NCI-H2107 (cell line): ENCODE data around the gene LANCL2.

Source experiments
- DNase-seq: peaks from one replicate; lab custom pipeline; 2025; lab: John Stamatoyannopoulos, UW

LANCL2 gene

DNA sequence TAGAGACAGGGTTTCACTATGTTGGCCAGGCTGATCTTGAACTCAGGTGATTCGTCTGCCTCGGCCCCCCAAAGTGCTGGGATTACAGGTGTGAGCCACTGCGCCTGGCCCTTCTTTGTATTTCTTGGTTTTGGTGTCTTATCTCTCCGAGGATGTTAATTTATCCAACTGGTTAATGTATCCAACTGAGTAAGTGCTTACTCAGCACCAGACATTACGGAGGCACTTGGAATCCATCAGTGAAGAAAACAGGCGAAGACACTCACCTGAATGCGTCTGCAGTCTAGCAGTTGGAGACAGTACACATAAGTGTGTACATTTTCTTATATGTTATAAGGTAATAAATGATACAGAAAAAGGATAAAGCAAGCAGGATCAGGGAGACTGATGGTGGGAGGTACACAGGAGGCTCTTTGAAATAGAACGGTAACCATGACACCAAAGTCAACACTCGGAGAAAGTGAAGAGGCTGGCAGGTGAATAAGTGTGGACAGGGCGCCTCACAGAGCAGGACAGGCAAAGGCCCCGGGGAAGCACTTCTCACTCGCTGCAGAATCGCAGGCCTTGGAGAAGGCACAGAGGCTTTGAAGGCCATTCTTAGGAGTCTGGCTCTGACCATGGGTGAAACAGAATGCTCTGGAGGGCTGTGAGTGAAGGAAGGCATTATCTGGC, 73.1 kb downstream of the LANCL2 start:
- DNase-seq, result peak; percentile 45

GRCh38 chr7:55438757-55439525, 73.8 kb downstream of the LANCL2 start:
- DNase-seq, result peak; percentile 63

- DNase-seq, result peak; percentile 22
Observed at GRCh38 chr7:55439627-55440026, 74.5 kb downstream of the LANCL2 start.

- no peak for DNase-seq
Observed at GRCh38 chr7:55440040-55440690, 75.0 kb downstream of the LANCL2 start.

GRCh38 chr7:55441002-55441401, 75.9 kb downstream of the LANCL2 start:
- DNase-seq, result no peak

DNA sequence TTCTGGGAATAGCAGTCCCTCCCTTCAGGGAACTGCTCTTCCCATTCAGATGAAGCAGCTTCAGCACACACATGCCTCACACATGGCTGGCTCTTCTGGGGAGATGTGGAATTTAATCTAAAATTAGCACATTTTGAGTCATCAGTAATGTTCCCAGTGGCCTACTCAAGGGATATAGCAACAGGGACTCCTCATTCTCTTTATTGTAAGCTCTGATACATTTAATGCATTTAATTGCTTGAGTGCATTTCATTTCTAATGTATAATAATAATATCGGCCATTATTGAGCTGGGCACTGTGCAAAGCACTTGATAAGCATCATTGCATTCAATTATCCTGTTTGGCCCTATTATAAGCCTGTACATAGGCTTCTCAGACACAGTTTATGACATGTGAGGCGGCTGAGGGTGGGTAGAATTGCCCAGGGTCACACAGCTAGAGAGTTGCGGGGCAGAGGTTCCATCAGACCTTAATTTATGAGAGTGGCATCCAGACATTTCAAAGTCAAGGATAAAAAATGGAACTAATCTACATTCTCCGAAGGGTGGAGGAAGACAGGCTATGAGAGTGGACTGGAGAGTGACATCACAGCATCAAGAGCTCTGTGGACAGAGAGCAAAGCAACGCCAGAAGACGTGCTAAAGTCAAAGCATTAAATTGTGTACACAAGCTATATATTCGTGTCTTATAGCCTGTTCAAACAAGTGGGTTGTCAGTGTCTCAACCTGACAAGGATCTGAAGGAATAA, 76.8 kb downstream of the LANCL2 start:
- no peak for DNase-seq

DNA sequence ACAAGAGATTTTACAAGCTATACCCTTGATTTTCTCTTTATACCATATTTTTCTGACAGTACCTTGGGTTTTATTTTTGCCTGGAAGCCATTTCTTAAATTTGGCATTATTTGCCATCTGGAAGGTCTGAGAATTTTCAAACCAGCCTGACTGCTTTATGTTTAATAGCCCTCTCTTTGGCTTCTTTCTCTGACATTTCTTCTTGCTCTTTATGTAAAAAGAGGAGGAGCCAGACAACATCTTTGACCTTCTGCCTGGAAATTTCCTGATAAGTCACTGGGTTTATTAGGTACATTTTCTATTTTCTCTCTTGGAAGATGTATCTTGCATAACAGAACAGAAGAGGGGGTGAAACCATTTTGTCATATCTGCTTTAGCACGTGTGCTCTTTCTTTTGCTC, 79.6 kb downstream of the LANCL2 start:
- no peak for DNase-seq

DNA sequence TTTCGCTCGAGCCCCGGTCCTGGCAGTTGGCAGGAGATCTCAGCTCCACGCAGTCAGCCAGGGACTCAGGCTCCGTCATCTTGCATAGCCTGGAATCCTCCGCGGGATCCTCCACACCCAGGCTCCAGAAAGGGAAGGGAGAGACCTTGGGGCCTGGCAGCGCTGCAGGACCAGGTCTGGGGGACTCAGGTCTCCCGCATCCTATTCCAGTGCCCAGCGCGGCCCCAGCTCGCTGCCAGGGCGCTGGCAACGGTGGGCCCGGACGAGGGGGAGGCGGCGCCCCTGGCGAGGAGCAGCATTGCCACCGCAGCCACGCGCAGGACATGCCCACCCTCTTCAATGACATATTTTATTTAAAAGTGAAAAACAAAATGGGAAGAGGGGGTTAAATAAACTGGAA, 83.4 kb downstream of the LANCL2 start:
- DNase-seq, result no peak

- no peak for DNase-seq
Observed at GRCh38 chr7:55449205-55449991, 84.3 kb downstream of the LANCL2 start.

DNA sequence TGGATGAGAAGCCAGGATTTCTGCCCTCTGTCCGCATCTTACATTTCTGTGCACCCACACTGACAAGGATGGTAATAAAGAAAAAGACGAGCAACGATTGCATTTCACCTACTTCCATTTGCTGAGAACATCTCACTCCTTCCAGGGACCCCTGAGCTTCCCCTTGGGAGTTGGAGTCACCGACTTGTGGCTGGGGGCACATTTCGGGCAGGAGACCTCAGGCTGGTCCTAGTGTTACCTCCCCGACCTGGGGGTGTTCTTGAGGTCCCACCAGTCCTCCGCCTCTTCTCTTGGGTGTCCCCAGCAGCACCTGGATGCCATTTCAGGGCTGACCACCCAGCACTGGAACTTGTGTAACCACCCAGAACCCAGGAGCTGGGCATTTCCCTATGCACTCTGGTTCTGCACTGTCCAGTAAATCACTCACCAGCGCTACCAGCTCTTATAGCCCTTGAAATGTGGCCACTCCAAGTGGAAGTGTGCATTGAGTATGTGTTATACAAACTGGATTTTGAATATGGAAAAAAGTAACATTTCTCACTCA, 84.9 kb downstream of the LANCL2 start:
- no peak for DNase-seq

GRCh38 chr7:55452971-55453370, 87.8 kb downstream of the LANCL2 start:
- DNase-seq, result no peak

DNA sequence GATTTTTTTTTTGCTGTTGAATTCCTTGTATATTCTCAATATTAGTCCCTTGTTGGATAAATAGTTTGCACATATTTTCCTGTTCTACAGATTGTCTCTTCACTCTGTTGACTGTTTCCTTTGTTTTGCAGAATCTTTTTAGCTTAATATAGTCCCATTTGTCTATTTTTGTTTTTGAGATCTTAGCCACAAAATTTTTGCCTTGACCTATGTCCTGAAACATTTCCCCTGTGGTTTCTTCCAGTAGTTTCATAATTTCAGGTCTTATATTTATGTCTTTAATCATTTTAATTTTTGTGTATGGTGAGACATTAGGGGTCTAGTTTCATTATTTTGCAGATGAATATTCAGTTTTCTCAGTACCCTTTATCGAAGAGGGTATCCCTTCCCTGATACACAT, 92.7 kb downstream of the LANCL2 start:
- DNase-seq, result no peak

- DNase-seq, result no peak
Observed at GRCh38 chr7:55458351-55458750, 93.2 kb downstream of the LANCL2 start.

GRCh38 chr7:55463686-55464262, 98.6 kb downstream of the LANCL2 start:
- DNase-seq, result no peak

DNA sequence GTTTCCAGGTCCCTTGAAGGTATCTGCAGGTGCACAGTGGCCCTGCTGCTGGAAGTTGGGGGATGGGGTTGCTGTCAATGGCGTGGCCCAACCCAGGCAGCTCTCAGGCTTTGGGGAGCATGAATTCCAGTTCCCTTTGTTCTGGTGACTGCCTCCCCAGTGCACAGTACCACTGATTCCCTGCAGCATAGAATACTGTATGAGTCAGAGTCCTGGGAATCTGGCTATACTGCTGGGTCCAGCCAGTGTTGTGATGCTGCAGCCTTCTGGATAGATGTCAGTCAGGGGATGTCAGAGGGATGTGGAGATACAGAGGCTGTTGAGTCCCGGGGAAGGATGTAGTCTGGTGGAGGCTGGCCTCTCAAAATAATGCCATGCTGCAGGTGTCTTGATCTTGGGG, 99.3 kb downstream of the LANCL2 start:
- DNase-seq, result no peak

DNA sequence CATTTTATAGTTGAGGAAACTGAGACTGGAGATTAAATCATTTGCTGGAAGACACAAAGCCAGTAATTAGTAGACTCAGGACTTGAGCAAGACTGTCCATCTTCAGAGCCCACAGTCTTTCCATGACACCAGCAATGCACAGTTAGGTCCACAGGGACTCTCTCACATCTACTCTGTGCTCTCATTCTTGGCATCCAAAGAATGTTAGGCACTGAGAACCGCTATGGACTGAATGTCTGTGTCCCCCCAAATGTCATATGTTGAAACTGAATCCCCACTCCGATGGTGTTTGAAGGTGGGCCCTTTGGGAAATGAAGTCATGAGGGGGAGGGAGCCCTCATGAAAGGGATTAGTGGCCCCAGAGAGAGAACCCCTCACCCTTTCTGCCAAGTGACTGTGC, 100.6 kb downstream of the LANCL2 start:
- DNase-seq, result no peak

- DNase-seq, result no peak
Observed at GRCh38 chr7:55467047-55467593, 102.0 kb downstream of the LANCL2 start.

- no peak for DNase-seq
Observed at GRCh38 chr7:55468495-55468894, 103.4 kb downstream of the LANCL2 start.

DNA sequence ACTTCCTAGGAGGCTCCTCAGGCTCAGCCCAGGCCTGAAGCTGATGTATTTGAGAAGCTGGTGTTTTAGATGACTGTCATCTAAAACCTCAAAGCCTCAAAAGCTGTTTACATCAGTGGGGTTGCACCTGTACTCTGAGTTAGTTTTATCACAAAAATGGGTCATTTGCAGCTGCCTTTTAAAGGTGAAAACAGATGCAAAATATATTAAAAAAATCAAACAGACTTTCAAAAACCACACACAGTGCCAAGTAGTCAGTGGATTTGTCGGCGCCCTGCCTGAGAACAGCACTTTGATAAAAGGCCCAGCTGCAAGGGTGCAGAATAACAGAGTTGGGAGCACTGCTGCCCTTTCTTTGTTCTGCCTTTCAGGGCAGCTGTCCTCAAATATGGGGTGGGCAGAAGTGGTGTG, 104.1 kb downstream of the LANCL2 start:
- peak; percentile 16 for DNase-seq

GRCh38 chr7:55469721-55470120, 104.6 kb downstream of the LANCL2 start:
- no peak for DNase-seq

DNA sequence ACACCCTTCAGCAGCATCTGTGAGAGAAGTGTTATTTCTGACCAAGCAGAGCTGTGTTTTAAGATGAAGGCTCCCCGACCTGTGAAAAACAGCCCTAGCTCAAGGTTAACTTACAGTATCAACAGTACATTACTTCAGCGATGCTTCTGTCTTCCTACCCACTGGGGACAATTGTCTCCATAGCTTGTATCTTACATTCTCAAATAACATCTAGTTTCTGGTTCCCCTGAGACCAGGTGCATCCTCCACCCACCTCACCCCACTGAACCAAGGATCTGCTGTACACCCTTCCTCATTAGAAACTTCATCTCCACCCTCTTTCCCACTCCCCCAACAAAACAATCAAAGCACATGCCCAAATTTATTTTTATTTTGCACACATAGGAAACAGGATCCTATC, 105.1 kb downstream of the LANCL2 start:
- DNase-seq, result no peak
